LoVo (cell line): ENCODE results near the gene SIRPG.
"Not testable (repeated sequence)": the region's sequence is repeated elsewhere in the genome, so short reads cannot be mapped to it uniquely, and the experiment has no call there.

Experiments used
- DNase-seq: peaks from one replicate; pipeline ENCODE4 v3.0.0-alpha.2; 2016; ENCODE audit warnings: low spot score

SIRPG gene

DNA sequence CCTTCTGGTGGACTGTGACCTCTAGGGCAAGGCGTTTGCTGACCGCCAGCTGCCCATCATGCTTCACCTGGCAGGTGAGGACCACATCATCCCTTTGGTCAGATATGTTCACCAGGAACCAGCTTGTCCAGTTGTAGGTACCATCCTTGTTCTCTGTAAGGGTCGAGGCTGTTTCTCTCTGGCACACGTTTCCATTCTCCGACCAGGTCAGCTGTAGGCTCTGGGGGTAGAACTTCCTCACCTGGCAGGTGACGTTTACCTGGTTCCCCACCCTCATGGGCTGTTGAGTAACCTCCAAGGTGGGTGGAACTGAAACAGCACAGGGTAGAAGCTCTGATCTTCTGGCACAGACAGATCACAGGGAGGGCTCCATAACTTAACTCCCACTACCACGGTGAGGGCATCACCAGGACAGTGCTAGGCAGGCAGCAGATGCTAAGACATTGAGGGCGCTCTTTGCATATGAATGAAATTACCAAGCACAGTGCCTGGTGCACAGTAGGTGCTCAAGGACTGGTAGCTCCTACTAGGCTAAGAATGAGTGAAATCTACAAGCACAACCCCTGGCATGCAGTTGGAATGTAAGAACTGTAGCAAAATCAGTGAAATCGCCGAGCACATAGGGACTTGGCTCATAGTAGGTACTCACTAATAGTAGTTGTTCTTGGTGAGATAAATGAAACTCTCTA is 22.1 kb downstream of the SIRPG start:
- no peak for DNase-seq

DNA sequence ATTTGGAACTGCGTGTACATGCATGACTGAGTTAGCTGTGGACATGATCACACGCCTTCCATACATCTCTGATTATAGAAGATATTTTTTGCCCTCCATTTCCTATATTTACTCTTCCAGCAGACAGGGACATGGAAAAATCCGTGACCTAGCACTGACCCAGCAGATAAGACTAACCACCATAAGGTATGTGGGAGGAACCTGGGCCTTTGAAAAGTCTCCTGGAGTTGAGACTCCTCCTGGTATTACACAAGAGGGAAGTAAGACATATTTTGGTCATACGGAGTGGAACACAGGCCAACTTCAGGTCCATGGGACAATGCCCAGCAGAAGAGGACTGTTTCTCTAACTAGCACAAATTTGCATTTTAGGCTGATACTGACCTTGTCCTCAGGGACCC is 24.0 kb downstream of the SIRPG start:
- no peak for DNase-seq

DNA sequence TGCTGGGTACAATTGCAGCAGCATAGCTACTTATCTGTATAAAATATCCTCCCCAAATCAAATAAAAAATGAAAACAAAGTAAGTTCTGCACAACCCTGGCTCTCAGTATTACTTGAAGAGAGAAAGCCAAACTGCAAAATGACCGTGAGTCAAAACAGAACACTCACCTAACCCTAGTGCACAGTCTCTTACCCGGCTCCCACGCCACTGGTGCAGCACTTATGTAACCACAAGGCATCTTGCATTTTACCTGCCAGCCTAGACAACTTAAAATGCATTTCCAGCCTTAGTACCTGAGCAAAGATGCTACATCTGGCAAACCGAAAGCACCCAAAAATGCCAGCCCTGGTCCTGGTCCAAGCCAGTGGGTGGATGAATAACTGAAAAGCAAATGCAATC is 25.4 kb downstream of the SIRPG start:
- DNase-seq = no peak

DNA sequence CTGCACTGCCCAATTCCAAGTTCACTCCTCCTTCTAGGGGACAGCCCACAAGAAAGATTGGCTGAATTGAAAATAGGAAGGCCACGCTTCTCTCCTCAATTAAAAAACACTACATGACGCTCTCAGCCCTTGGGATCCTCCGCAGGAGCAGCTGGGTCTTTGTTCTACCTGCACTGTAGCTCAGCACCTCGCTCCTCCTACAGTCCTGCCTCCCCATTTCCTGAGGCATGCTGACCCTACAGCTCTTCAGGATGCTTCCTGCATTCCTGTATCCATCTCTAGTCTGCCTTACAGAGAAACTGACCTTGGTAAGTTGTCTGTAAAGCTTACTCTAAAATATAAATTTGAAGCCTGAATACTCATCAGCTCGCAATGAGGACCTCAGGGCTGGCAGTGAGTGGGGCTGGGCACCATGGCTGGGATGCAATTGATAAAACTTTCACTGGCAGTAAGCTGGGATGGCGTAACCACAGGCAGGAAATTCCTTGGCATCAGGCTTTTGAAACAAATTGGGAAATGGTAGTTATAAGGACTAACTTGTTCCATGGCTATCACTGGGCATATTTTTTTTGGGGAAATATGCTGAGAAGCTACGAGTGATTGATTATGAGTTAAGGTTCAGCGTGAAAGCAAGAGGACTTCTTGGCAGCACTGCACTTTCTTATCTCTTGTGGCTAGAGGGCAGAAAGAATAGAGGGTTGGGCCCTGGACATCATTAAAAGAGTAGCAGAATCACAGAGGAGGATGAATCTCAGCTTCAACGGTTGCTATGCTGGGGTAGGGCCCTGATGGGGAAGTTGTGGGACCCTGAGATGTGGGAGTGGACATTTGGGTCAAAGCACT is 26.0 kb downstream of the SIRPG start:
- DNase-seq = no peak

DNA sequence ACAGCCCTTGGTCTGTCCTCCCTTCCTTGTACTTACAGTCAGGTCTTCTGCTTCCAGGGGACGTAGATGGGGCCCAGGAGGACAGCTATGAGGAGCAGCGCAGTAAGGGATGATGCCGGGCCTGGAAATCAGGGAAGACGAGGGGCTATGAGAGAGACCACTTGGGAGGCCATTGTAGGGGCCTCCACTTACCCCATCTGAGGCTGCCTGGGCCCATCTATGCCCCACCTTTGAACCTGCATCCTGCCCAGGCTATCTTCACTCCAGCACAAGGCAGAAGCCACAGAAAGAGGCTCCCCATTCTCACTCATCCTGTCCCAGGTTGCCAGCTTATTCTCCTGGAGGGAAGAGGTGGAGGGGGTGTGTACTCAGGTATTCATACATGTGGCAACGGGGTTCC is 27.4 kb downstream of the SIRPG start:
- no peak for DNase-seq

DNA sequence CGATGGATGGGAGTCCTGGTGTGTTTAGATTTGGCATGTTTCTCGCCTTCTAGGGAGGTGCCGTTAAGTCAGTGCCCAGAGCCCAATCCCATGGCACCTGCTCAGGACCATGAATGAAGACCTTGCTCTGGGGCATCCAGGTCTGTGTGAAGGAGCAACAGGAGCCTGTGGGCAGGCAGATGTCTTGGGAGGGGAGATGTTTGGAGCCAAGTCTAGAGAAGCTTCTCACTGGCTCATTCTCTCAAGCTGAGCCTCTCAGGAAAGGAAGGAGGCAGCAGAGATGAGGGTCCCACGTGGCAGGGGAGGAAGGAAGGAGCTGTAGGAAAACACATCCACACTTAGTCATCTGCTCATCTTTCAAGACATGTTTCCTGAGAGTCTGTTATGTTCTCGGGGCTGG is 28.3 kb downstream of the SIRPG start:
- no peak for DNase-seq

DNA sequence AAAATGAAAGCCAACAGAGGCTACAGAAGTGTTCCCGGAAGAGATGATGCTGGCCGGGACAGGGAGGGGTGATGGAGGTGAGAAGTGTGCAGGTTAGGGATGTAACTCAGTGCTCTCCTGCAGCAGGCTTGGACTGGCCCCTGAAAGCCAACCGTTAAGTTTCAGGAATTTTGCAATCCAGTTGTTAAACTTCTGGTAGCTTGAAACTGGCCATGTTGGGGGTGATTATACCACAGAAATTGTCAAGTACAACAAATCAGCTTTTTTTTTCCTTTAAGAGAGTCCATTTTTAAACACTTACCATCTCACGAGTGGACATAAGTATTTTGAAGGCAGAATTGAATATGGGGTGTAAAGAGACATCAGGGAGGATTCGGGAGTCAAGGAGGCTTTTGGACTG is 29.0 kb downstream of the SIRPG start:
- DNase-seq = no peak

DNA sequence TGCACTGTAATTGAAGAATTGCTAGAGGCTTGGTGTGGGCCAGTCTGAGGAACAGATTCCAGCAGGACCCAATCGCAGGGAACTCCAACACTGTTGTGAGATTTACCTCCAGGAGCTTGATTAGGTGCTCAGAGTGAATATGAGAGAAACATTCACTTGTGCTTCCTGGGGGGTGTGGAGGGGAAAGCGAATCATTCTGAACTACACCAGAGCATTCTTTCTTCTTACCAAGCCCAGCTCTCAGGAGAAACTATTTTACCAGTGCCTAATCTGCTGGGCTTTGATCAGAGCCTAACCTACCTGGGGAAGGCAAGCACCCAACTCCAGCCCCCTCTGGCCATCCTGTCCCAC is 30.4 kb downstream of the SIRPG start:
- no peak for DNase-seq

DNA sequence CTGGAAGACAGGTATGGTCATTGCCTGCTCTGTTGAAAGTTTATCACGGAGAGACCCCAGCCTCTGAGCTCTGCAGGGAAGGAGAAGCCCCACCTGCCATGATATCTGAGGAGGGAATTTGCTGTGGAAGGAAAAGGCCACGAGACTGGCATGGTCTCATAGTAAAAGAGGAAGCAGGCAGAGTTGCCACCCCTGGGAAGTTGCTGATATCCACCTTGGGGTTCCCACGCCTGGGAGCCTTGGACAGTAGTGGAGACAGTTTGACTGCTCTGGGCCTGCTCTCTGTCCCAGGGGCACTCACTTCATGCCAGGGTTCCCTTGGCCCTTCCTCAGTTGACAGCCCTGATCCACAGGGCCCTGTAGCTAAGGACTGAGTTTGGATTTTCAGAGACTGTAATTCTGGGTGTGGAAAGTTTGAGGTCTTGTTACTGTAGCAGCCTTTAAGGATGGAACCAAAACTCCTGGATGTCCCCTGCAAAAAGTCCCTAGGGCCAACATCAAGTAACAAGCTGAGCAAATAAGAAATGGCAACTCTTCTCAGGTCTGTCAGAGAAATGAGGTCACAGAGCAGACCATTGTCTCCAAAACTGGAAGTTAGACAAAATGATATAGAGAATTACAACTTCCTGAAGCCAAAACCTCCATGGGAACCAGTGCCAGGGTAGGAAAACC is 30.9 kb downstream of the SIRPG start:
- no peak for DNase-seq

DNA sequence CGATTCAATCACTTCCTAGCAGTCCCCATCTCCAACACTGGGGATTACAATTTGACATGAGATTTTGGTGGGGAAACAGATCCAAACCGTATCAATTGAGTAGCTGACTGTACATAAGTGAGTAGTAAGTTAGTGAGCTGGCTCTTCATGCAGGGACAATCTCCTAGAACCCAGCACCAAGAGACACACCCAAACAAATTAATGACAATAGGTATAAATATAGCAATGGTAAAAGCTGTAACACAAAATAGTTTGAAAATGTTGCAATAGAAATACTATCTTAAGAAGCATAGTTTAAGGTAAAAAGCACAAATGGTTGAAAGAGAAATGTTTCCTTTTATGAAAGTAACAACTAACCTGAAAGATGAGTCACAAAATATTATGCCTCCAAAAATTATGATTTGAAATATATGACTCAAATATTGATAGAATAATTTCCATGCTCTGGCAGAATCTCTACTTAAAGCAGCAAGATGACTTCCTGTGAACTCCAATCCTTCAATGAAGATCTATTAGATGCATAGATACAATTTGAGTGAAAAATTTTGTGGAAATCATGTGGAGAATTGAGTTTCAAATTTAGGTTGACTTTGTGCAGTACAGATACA is 32.4 kb downstream of the SIRPG start:
- DNase-seq = no peak

DNA sequence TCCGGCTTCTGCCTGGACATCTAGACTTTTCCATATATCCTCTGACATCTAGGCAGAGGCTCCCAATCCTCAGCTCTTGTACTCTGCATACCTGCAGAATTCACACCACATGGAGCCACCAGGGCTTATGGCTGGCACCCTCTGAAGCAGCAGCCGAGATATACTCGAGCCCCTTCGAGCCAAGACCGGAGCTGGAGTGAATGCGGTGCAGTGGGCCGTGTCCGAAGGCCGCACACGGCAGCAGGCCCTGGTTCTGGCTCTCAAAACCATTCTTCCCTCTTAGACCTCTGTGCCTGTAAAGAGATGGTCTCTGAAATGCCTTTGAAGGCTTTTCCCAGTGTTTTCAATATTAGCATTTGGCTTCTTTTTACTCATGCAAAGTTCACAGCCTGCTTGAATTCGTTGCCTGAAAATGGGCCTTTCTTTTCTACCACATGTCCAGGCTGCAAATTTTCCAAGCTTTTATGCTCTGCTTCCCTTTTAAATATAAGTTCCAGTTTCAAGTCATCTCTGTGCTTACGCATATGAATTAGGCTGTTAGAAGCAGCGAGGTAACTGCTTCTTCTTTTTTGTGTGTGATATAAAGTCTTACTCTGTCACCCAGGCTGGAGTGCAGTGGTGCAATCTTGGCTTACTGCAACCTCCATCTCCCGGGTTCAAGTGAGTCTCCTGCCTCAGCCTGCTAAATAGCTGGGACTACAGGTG is 33.9 kb downstream of the SIRPG start:
- no peak for DNase-seq

DNA sequence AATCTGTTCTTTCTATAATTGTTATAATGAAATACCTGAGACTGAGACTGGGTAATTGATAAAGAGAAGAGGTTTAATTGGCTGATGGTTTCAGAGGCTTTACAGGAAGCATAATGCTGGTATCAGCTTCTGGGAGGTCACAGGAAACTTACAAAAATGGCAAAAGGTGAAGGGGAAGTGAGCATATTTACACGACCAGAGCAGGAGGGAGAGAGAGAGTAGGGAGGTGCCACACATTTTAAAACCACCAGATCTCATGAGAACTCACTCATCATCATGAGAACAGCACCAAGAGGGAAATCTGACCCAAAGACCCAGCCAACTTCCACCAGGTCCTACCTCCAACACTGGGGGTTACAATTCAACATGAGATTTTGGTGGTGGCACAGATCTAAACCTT is 35.1 kb downstream of the SIRPG start:
- DNase-seq = no peak

DNA sequence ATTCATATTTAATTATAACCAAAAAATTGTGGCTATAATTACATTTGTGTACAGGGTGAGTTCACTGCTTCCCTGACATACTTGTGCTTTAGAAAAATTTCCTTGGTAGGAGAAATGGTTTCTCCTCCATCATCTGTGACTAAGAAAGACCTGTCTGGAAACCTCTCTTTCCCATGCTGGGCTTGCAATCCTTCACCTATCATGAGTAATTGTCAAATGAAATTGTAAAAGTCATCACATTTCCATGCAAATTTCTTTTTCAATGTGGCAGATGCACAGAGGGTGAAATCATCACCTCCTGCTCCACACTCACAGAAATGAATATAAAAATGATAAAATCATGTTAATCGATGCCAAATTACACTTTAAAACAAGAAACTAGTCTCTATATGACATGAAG is 36.3 kb downstream of the SIRPG start:
- DNase-seq = no peak

DNA sequence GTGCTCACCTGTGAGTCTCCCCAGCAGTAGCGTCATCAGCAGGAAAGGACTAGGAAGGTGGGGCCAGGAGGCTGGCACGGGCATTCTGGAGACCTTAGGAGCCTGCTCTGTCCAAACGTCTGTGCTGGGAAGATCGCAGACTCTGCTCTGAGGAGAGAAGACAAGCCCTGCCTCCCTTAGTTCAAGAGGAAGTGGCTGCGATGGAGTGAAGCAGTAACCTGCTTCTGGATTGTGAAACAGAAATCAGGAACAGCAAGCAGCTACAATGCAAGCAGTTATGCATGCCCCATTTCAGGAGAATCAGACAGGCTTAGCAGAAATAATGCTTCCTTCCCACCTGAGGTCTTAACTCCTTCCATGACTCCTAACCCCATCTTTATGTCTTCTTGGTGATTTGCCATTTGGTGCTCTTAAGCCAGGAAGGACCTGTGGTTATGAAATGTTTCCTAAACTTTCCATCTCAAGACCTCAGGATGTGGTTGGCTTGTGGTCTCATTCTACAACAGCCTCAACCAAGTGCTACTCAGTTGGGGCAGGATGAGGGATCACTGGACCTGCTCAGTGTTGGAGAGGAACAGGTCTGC is 37.6 kb downstream of the SIRPG start, which contains the start of gene SIRPB1:
SIRPB1 (minus strand) TSS at position 149 of the 584 bp plus-strand sequence; CDS start at position 84, 65 bp downstream.
- DNase-seq = no peak

DNA sequence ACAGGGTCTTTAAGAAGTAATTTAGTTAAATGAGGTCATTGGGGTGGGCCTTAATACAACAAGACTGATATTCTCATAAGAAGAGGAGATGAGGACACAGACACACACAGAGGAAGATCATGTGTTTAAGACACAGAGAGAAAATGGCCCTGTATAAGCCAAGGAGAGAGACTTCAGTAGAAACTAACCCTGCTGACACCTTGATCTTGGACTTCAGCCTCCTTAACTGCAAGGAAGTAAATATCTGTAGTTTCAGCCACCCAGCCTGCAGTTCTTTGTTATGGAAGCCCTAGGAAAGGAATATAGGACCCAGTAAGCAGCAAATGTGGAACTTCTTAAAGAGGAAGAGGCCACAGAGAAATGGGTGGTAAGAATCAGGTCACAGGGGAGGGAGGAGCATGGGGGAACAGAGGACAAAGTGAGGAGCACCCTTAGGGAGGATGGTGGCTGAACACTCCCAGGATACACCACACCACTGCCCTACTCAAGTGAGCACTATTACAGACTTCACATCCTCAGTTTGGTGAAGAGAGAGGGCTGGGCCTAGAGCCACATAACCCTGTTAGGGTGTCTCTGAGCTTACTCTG is 38.5 kb downstream of the SIRPG start:
- DNase-seq = no peak

DNA sequence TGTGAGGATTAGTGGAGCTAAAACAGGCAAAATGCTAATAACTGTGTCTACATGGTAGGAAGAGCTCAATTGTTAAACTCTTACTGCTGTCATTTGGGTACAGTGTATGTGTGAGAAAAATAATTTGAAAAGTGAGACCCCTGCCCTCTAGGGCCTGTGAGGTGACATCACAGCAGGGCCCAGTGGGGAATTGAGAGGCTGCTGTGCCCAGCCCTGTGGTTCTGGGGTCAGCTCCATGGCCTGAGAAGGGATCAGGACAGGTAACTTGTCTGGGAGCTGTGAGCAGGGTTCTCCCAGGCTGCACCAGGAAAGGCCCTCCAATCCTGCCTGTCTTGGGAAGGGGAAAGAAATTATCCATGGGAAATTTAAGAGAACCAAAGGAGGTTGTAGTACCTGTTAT is 39.1 kb downstream of the SIRPG start:
- DNase-seq = no peak

DNA sequence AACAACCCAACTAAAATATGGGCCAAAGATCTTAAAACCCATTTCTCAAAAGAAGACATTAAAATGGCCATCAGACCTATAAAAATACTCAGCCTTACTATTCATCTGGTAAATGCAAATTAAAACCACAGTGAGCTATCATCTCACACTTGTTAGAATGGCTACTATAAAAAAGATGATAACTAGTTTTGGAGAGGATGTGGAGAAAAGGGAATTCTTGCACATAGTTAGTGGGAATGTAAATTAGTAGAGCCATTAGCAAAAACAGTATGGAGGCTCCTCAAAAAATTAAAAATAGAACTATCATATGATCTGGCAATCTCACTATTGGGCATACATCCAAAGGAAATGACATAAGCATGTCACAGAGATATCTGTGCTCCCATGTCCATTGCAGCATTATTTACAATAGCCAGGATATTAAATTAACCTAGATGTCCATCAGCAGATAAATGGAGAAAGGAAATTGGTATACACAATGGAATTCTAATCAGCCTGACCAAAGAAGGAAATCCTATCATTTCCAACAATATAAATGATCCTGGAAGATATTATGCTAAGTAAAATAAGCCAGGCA is 40.6 kb downstream of the SIRPG start:
- no peak for DNase-seq

DNA sequence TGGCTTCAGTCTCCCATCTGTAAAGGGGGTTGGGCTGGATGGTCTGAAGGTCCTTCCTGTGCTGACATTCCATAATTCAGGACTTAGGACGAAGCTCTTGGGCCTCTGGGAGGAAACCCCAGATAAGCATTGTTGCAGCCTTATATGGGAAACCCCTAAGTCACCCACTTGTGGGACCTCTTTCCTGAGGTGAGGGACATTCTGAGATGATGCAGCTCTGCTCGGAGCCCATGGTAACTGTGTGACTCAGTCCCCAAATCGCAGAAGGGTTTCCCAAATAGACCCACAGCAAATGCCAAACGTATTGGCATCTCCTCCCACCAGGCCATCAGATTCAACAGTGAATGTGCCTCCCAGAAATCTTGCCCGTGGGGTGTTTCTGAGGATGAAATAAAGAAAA is 47.2 kb downstream of the SIRPG start:
- DNase-seq = not testable (repeated sequence)

DNA sequence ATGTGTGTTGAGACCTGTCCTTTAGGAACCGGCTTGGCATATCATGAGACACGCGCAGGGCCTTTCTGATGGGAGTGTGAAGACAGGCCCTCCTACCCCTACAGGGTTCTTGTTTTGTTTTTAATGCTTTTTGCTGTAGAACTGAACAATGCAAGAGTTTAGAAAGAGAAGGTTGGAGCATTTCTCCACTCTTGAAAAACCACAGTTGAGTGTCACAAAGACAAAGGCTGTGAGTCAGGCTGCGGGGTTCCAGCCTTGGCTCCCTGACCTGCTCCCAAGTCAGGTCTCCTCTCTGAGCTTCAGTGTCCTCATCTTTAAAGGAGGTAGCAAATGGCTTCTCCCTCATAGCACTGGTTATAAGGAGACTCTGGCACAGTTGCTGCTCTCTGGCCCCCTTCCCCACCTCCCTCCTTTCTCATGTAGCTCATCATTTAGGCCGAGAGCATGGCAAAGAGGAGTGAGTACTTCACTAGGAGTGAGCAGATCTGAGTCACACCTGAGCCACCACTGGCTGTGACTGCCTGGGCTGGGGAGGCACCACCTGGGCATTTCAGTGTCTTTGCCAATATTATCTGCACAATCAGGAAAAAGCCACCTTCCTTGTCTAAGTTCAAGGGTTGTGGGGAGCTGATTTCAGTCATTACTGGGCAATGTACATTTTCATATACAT is 48.8 kb downstream of the SIRPG start:
- DNase-seq = not testable (repeated sequence)

DNA sequence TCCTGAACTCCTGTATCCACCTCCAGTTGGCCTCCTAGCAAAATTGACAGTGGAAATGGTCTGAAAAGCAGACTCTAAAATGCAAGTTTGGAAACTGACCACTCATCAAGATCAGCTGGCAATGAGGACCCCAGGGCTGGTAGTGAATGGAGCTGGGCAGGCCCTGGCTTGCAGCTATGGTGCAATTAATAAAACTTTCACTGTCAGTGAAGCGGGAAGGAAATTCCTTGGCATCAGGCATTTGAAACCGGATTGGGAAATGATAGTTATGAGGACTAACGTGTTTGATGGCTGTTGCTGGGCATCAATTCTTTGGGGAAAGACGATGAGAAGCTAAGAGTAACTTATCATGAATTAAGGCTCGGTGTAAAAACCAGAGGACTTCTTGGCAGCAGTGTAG is 56.8 kb downstream of the SIRPG start:
- no peak for DNase-seq
